ENCODE results near the gene STK32C. TPM values are rescaled to one million over a fixed set of nuclear protein-coding genes. Genes with fewer than 3 reads are reported as not detected.
"Not testable (repeated sequence)": the region's sequence is repeated elsewhere in the genome, so short reads cannot be mapped to it uniquely, and the experiment has no call there.

Gene STK32C
- total and polyA plus RNA-seq, 3 donors from 2014 or later: 33.9 to 49.0 (median 34.2) TPM

DNA sequence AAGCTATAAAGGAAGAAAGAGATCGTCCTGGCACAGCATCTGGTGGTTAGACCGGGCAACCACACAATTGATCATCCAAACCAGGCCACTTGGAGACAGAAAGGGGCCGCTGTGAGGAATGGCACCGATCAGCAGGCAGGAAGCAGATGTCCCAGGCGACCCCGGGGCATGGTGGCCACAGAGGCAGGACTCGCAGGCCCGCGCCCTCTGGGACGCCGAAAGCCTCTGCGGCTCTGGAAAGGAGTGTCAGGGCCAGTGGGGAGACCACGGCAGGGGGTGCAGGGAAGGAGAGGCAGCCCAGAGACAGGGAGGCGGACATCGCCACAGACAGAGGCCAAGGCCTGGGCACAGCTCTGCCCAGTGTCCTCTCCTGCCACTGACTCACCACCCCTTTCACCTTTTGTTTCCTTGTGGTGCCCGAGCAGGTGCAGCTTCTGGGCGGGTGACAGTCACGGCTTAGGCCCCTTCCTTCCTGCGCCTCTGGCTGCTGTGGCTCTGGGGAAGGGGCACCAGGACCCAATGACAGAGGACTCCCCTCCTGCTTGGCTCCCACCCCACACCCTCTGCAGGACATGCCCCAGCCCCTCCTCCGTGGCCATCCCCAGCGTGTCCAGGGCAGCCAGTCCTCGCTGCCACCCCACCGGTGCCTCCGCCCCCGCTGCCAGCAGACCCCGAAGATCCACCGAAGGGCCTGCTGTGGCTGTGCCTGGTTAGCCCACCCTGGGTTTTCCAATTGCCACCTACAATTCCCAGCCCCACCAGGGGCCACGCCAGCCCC lies 10.9 kb downstream of the STK32C start:
- Histone ChIP-seq H3K27me3 (no peaks in the 10 kb centered on the region), H3K4me3 (no peak overlapping the region), H3K9me3 (no peaks in the 10 kb centered on the region), H3K36me3 (ENCODE audit: low read depth, missing control alignments) (no peaks in the 10 kb centered on the region), H3K4me1 (peaks cover 3% of the 10 kb centered on the region), H3K27ac (no peak overlapping the region)
- 93 to 95% methylated on average over 22 to 28 of the region's 28 CpGs for WGBS, 2 donors
- no peak for DNase-seq
- TF ChIP-seq CTCF (IDR thresholded peaks at IDR 0.05) (no peak), POLR2A (IDR thresholded peaks at IDR 0.05) (no peak)
- intact Hi-C loops (cut with DNase I; ENCODE audit: low total_unique reads): no loop called here

- 87 to 92% methylated on average over 23 of the region's 23 CpGs for WGBS, 2 donors
- H3K9me3 ChIP-seq; H3K27ac ChIP-seq; intact Hi-C loops (cut with DNase I; ENCODE audit: low total_unique reads); H3K4me3 ChIP-seq; H3K4me1 ChIP-seq; H3K36me3 ChIP-seq (ENCODE audit: low read depth, missing control alignments); DNase-seq; H3K27me3 ChIP-seq: not testable (repeated sequence)
Observed at GRCh38 chr10:132295481-132295880, 12.3 kb downstream of the STK32C start.

DNA sequence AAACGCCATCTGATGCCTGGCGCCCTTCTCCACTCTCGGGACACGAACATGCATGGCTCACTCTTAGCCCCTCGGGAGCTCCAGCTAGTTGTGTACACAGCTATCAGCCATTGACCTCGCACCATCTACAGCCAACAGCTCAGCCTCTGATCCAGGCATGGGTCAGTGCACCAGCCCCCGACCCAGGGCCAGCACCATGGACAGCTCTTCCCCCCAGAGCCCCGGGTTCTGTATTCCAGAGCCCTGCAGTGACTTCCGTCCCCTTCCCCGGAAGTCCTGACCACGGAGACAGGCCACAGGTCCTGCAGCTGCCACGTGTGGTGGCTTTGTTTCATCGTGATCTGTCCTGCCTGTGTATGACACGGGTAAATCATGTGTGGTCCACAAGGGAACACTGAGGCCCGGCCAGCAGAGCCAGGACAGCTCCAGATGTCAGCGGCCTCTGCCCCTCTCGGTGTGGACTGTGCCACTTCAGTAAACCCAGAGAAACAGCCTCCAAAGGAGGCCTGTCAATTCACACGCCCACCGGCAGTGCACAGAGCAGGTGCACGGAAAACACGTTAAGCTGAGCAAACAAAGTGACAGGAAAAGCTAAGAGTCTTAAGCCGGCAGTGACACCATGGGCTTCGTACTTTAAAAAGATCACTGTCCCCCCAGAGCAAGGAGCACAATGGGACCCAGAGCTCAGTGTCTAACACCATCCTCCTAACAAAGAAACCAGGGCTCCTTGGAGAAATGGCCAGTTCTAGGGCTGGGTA lies 13.0 kb downstream of the STK32C start:
- H3K27me3 ChIP-seq: no peaks in the 10 kb centered on the region
- H3K4me1 ChIP-seq: peaks cover 3% of the 10 kb centered on the region
- 80 to 81% methylated on average over 20 to 23 of the region's 23 CpGs for WGBS, 2 donors
- no peak overlapping the region for H3K4me3 ChIP-seq
- no peak overlapping the region for H3K27ac ChIP-seq
- no peak for DNase-seq
- no peaks in the 10 kb centered on the region for H3K36me3 ChIP-seq (ENCODE audit: low read depth, missing control alignments)
- TF ChIP-seq CTCF (IDR thresholded peaks at IDR 0.05): no peak
- TF ChIP-seq POLR2A (IDR thresholded peaks at IDR 0.05): no peak
- H3K9me3 ChIP-seq: no peaks in the 10 kb centered on the region
- intact Hi-C loops (cut with DNase I; ENCODE audit: low total_unique reads): no loop called here

DNA sequence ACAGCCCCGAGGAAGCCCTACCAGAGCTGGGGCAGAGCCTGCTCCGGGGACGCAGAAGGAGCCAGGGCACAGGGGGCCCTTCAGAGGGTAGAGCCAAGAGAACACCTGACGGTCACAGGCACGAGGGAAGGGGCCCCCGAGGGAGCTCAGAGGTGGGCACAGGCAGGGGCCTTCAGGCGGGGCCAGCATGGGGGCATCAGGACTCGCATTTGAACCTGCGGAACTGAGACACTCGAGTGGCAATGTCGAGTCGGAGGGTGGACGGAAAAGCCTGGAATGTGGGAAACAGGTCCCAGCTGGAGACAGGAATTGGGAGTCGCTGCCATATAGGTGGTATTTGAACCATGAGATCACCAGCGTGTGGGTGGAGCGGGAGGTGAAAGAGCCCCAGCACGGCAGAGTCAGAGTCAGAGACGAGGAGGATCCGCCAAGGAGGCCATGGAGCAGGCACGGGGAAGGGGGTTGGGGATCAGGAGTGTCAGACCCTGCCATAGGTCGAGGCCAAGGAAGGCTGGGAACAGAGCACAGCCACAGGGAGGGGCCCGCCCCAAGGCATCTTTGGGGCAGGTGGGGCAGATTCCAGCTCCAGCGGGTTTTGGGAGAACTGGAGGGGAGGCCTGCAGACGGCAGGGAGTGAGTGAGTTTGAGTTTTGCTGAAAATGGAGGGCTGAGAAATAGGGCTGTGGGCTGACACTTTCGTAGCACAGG lies 13.8 kb downstream of the STK32C start:
- no peaks in the 10 kb centered on the region for H3K9me3 ChIP-seq
- 77 to 84% methylated on average over 25 of the region's 25 CpGs for WGBS, 2 donors
- TF ChIP-seq POLR2A (IDR thresholded peaks at IDR 0.05): no peak
- no peak for TF ChIP-seq CTCF (IDR thresholded peaks at IDR 0.05)
- H3K4me3 ChIP-seq: no peak overlapping the region
- intact Hi-C loops (cut with DNase I; ENCODE audit: low total_unique reads): no loop called here
- no peaks in the 10 kb centered on the region for H3K36me3 ChIP-seq (ENCODE audit: low read depth, missing control alignments)
- DNase-seq: no peak
- H3K4me1 ChIP-seq: peaks cover 3% of the 10 kb centered on the region
- no peaks in the 10 kb centered on the region for H3K27me3 ChIP-seq
- no peak overlapping the region for H3K27ac ChIP-seq

DNA sequence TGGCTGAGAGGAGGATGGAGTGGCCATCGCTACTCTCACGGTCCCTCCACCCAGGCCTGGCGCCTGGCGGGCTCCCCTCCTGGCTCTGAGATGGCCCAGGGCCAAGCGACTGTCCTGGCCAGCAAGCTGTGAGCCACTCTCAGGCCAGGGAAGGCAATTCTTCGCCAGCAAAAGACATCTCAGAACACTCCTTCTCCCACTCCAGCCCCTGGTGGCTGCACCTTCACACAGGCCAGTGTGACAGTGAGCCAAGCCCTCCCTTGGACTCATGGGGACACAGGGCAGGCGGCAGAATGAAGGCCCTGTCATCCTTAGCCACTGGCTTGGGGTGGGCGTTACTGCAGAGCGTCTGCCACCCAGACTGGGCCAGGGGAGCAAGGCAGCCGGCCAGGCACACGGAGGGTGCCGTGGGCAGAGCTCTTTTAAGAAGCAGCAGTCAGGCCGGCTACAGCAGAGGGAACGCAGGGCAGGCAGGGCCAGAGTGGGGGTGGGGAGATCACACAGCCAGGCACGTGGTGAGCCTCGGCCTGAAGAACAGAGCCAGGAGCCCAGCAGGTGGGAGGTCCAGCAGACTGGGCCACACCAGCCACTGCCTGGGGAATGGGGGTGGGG lies 14.4 kb downstream of the STK32C start:
- TF ChIP-seq POLR2A (IDR thresholded peaks at IDR 0.05): no peak
- Histone ChIP-seq H3K4me1 (peaks cover 3% of the 10 kb centered on the region), H3K27ac (no peak overlapping the region), H3K27me3 (no peaks in the 10 kb centered on the region), H3K36me3 (ENCODE audit: low read depth, missing control alignments) (no peaks in the 10 kb centered on the region), H3K9me3 (no peaks in the 10 kb centered on the region), H3K4me3 (no peak overlapping the region)
- peak; percentile 28 for DNase-seq
- 59 to 71% methylated on average over 7 to 16 of the region's 16 CpGs for WGBS, 2 donors
- intact Hi-C loops (cut with DNase I; ENCODE audit: low total_unique reads): no loop called here

Data from testis (tissue), 3 donors.